MM.1S (cell line): Measurements from ENCODE around the gene PDS5B.
A peak's percentile ranks its signal among the peaks of the same experiment; 100 is the strongest.

Source experiments
- DNase-seq: peaks from one replicate; pipeline ENCODE4 v3.0.0-alpha.2; 2015
- H2AFZ ChIP-seq: fragments of 300-600 bp; sonication (generic); 2 replicates; pipeline ENCODE4 v1.6.0; 2016; ENCODE audit warnings: antibody characterized with exemption, low read length
- H3F3A ChIP-seq: fragments of 300-600 bp; sonication (generic); 2 replicates; pipeline ENCODE4 v1.6.1; 2016; ENCODE audit warnings: mild to moderate bottlenecking, antibody characterized with exemption, low read length, moderate library complexity, mixed read lengths; ENCODE audit not compliant: insufficient read depth
- H3K27ac ChIP-seq: fragments of 300-600 bp; sonication (generic); 2 replicates; pipeline ENCODE4 v1.5.1; 2016; ENCODE audit warnings: mild to moderate bottlenecking, low read length
- H3K27me3 ChIP-seq: fragments of 300-600 bp; sonication (generic); replicated peaks from 2 replicates; pipeline ENCODE4 v1.6.0; 2016; ENCODE audit warnings: low read length; ENCODE audit not compliant: insufficient read depth
- H3K36me3 ChIP-seq: fragments of 300-600 bp; sonication (generic); replicated peaks from 2 replicates; pipeline ENCODE4 v1.6.1; 2016; ENCODE audit warnings: mild to moderate bottlenecking, low read length, mixed read lengths; ENCODE audit not compliant: insufficient read depth
- H3K4me1 ChIP-seq: fragments of 300-600 bp; sonication (generic); 2 replicates; pipeline ENCODE4 v1.6.1; 2016; ENCODE audit warnings: low read length, mixed read lengths
- H3K4me2 ChIP-seq: fragments of 300-600 bp; sonication (generic); 2 replicates; pipeline ENCODE4 v1.6.0; 2016; ENCODE audit warnings: low read depth, low read length
- H3K4me3 ChIP-seq: fragments of 300-600 bp; sonication (generic); 2 replicates; pipeline ENCODE4 v1.5.1; 2016; ENCODE audit warnings: low read length, mixed read lengths
- H3K79me2 ChIP-seq: fragments of 300-600 bp; sonication (generic); 2 replicates; pipeline ENCODE4 v1.6.1; 2016; ENCODE audit warnings: mixed run types, low read length, mixed read lengths
- H3K9ac ChIP-seq: fragments of 300-600 bp; sonication (generic); 2 replicates; pipeline ENCODE4 v1.6.1; 2016; ENCODE audit warnings: low read length, mixed read lengths
- H3K9me2 ChIP-seq: fragments of 300-600 bp; sonication (generic); replicated peaks from 2 replicates; pipeline ENCODE4 v1.6.1; 2016; ENCODE audit warnings: mild to moderate bottlenecking, low read length, mixed read lengths; ENCODE audit not compliant: insufficient read depth
- H3K9me3 ChIP-seq: fragments of 300-600 bp; sonication (generic); replicated peaks from 2 replicates; pipeline ENCODE4 v1.6.1; 2016; ENCODE audit warnings: mild to moderate bottlenecking, low read length, mixed read lengths; ENCODE audit not compliant: insufficient read depth
- H4K20me1 ChIP-seq: fragments of 300-600 bp; sonication (generic); 2 replicates; pipeline ENCODE4 v1.6.1; 2016; ENCODE audit warnings: mild to moderate bottlenecking, low read length, moderate library complexity, mixed read lengths; ENCODE audit not compliant: insufficient read depth
- EZH2 ChIP-seq: fragments of 300-600 bp; sonication (generic); optimal IDR thresholded peaks from 2 replicates; pipeline ENCODE3; 2017; ENCODE audit warnings: low read depth, mild to moderate bottlenecking, antibody characterized with exemption, low read length, mixed read lengths
- EZH2phosphoT487 ChIP-seq: fragments of 300-600 bp; sonication (generic); IDR thresholded peaks from 2 replicates; pipeline ENCODE4 v1.6.1; 2018; ENCODE audit warnings: antibody characterized with exemption, low read length
- TF ChIP-seq, protein P1 (sequence below): fragments of 300-600 bp; sonication (generic); IDR thresholded peaks from 2 replicates; pipeline ENCODE4 v1.5.1; 2016; ENCODE audit warnings: antibody characterized with exemption, low read length, mixed read lengths

PDS5B gene

DNA sequence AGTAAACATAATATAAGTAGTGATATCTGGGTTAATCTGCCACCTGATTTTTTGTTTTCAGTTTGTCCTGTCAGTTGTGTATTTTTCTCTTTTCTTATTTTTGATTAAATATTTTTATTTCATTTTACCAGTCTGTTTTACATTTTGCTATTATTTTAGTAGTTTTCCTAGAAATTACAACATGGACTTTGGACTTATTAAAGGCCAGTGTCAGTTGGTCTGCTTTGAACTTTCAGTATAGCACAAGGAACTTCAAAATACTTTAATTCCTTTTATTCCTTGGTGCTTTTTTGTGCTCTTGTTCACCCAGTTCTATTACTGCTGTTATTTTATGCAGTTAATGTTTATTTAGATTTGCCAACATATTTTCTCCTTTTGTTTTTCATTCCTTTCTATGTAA, 149.6 kb downstream of the PDS5B start:
- H2AFZ ChIP-seq, result no peak overlapping the region
- H3K79me2 ChIP-seq, result no peaks in the 10 kb centered on the region
- no peaks in the 10 kb centered on the region for H3K9me3 ChIP-seq
- 0 out of 2 replicates have a peak, but pooled peaks cover 4% of the 10 kb centered on the region for H3F3A ChIP-seq
- H3K4me1 ChIP-seq, result no peaks in the 10 kb centered on the region
- H3K9ac ChIP-seq, result no peak overlapping the region
- no peaks in the 10 kb centered on the region for H3K36me3 ChIP-seq
- DNase-seq, result no peak
- no peaks in the 10 kb centered on the region for H3K9me2 ChIP-seq
- TF ChIP-seq, protein P1, sequence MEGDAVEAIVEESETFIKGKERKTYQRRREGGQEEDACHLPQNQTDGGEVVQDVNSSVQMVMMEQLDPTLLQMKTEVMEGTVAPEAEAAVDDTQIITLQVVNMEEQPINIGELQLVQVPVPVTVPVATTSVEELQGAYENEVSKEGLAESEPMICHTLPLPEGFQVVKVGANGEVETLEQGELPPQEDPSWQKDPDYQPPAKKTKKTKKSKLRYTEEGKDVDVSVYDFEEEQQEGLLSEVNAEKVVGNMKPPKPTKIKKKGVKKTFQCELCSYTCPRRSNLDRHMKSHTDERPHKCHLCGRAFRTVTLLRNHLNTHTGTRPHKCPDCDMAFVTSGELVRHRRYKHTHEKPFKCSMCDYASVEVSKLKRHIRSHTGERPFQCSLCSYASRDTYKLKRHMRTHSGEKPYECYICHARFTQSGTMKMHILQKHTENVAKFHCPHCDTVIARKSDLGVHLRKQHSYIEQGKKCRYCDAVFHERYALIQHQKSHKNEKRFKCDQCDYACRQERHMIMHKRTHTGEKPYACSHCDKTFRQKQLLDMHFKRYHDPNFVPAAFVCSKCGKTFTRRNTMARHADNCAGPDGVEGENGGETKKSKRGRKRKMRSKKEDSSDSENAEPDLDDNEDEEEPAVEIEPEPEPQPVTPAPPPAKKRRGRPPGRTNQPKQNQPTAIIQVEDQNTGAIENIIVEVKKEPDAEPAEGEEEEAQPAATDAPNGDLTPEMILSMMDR, result no peak
- no peak for TF ChIP-seq EZH2
- no peak for TF ChIP-seq EZH2phosphoT487
- no peaks in the 10 kb centered on the region for H4K20me1 ChIP-seq
- H3K27ac ChIP-seq, result no peak overlapping the region
- no peak overlapping the region for H3K4me2 ChIP-seq
- no peaks in the 10 kb centered on the region for H3K27me3 ChIP-seq
- H3K4me3 ChIP-seq, result no peak overlapping the region

DNA sequence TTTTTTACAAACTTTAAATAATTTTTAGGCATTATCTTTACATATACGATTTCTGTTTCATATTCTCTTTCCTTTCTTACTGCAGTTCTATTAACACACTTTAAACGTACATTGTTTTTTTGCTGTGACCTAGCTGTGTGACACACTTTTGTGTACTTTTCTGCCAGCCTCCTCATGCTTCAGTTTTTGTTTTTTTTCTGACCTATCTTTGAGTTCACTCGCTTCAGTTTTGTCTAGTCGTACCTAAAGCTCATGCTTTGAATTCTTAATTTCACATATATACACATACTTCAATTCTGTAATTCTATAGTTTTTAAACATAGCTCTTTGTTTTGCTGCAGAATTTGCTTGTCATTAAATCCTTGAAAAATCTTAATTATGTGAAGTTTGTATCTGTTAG, 150.4 kb downstream of the PDS5B start:
- no peaks in the 10 kb centered on the region for H3K9me3 ChIP-seq
- H3K4me1 ChIP-seq, result no peaks in the 10 kb centered on the region
- TF ChIP-seq, protein P1, result no peak
- TF ChIP-seq EZH2phosphoT487, result no peak
- no peak for TF ChIP-seq EZH2
- no peaks in the 10 kb centered on the region for H3K27me3 ChIP-seq
- no peaks in the 10 kb centered on the region for H3K36me3 ChIP-seq
- no peak for DNase-seq
- peak overlapping the region; percentile 51; the same call in 1 of the 2 replicates for H3K4me2 ChIP-seq
- no peak overlapping the region for H3K27ac ChIP-seq
- H4K20me1 ChIP-seq, result no peaks in the 10 kb centered on the region
- no peaks in the 10 kb centered on the region for H3K79me2 ChIP-seq
- H3K9me2 ChIP-seq, result no peaks in the 10 kb centered on the region
- no peak overlapping the region for H2AFZ ChIP-seq
- H3K4me3 ChIP-seq, result peak overlapping the region; percentile 34; the same call in 1 of the 2 replicates
- no peak overlapping the region for H3K9ac ChIP-seq
- H3F3A ChIP-seq, result 0 out of 2 replicates have a peak, but pooled peaks cover 4% of the 10 kb centered on the region

DNA sequence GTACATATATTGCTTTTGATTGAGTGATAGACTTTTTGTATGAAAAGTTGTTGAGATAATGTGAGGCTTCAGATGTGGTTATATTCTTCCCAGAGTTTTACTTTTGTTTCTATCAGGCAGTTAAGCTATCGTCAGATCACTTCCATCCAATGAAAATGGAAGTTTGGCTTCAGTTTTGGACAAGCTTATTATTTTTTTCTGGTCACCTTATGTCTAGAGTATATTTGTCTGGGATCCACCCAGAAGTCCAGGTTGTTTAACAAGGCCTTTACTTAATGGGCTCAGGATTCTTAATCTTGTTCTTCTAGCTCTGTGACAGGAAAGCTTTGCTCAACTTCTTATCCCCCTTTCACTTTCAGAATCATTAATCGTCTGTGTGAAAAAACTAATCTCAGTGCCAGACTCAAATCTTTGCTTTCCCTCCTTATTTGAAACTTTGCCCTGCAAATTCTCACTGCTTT, 150.9 kb downstream of the PDS5B start:
- Histone ChIP-seq H3K27ac (no peak overlapping the region), H3K4me1 (no peaks in the 10 kb centered on the region), H4K20me1 (no peaks in the 10 kb centered on the region), H3K9ac (no peak overlapping the region), H3K79me2 (no peaks in the 10 kb centered on the region), H3K36me3 (no peaks in the 10 kb centered on the region), H3K4me2 (peak overlapping the region; percentile 51; the same call in 1 of the 2 replicates), H3K9me2 (no peaks in the 10 kb centered on the region), H3K4me3 (peak overlapping the region; percentile 34; the same call in 1 of the 2 replicates), H3K9me3 (no peaks in the 10 kb centered on the region), H3K27me3 (no peaks in the 10 kb centered on the region), H2AFZ (no peak overlapping the region), H3F3A (0 out of 2 replicates have a peak, but pooled peaks cover 4% of the 10 kb centered on the region)
- peak; percentile 27 for DNase-seq
- TF ChIP-seq EZH2phosphoT487, result no peak
- TF ChIP-seq, protein P1, result no peak
- TF ChIP-seq EZH2, result no peak
